Measurements from ENCODE around the gene GABRD. TPM values are rescaled to one million over a fixed set of nuclear protein-coding genes. Genes with fewer than 3 reads are reported as not detected.

GABRD gene
- total and polyA plus RNA-seq, 2 of the 13 experiments (the other 11 are each of a cell fraction or from before 2014, with no cell fraction given) = not detected

GRCh38 chr1:2049718-2050431, 30.7 kb downstream of the GABRD start, which contains the start of gene PRKCZ:
Gene PRKCZ (plus strand): TSS chr1:2050411. CDS start chr1:2050631, 220 bp downstream.
- in situ Hi-C loops (cut with HindIII; ENCODE audit: extremely low pct_ligation_motif_present, low pct_unique_long_range_greater_than_20kb) (loop anchor here (5.0 kb wide), 1 partner anchor 88 kb away; no protein-coding TSS in a partner anchor), intact Hi-C loops (cut with micrococcal nuclease; ENCODE audit: unreplicated experiment) (loop anchor here (1.0 to 5.0 kb wide), 2 partner anchors 88 to 141 kb away; no protein-coding TSS in a partner anchor)
- no peaks in the 10 kb centered on the region for H3K36me3 ChIP-seq (replicated peaks in 1 of 2; ENCODE audit: control insufficient read depth in 1 of 2, insufficient read depth in 2 of 2, low read length in 2 of 2)
- CTCF ChIA-PET (ENCODE audit: low intra/inter-chr PET ratio, low total read pairs) = no interaction called here
- no peaks in the 10 kb centered on the region for H3K9me3 ChIP-seq (ENCODE audit: low read length)
- peak within 1 kb of the TSS; percentile 99 for H3K27ac ChIP-seq (ENCODE audit: extremely low read length, insufficient read depth, low read length)
- H3K4me1 ChIP-seq (ENCODE audit: insufficient read depth, low read length) = peaks cover 68% of the 10 kb centered on the region
- peaks cover 2 to 8% of the 10 kb centered on the region in 2 experiments; a peak in 1 of 5 replicates for H3K27me3 ChIP-seq (ENCODE audit: control insufficient read depth in 1 of 2, insufficient read depth in 2 of 2, low read length in 2 of 2)
- H3K9ac ChIP-seq (ENCODE audit: insufficient read depth, low read depth, low read length) = peak within 1 kb of the TSS; percentile 91
- POLR2A ChIA-PET = interaction anchor here (1.0 to 1.1 kb wide), 2 partner anchors 12 to 107 kb away, joined by 3 read pairs; no protein-coding TSS in a partner anchor
- 0 out of 2 replicates have a peak, but pooled peaks cover 5% of the 10 kb centered on the region for H4K20me1 ChIP-seq (ENCODE audit: insufficient read depth, low read length)
- WGBS (ENCODE audit: low lambda C conversion rate) = 2% methylated on average over 9 of the region's 83 CpGs
- H3K4me2 ChIP-seq (ENCODE audit: low read depth, low read length) = peak within 1 kb of the TSS; percentile 98
- H2AFZ ChIP-seq (ENCODE audit: low read length) = no peak within 1 kb of the TSS
- ATAC-seq (peak; percentile 59), FAIRE-seq (no peak), DNase-seq (ENCODE audit: low spot score) (peak; percentile 84)
- peaks cover 3% of the 10 kb centered on the region for H3K79me2 ChIP-seq (ENCODE audit: insufficient read depth, low read length)
- H3K4me3 ChIP-seq (replicated peaks in 1 of 3; ENCODE audit: insufficient read depth in 1 of 3, low read depth in 2 of 3, low read length in 3 of 3) = peak within 1 kb of the TSS; percentile 80 to 90 (median 89)
- BruUV-seq (replicated peaks) = no TSS peak
- no peak for TF ChIP-seq FOXA1 (IDR thresholded peaks at IDR 0.05)
- no peak for TF ChIP-seq FOXA1 (CRISPR knock-in tag; IDR thresholded peaks at IDR 0.05)
- TF ChIP-seq ZFP90 (CRISPR knock-in tag; IDR thresholded peaks at IDR 0.05; ENCODE audit: borderline replicate concordance) = peak; percentile 49; the same call in 1 of the 2 replicates
- TF ChIP-seq ZBTB26 (CRISPR knock-in tag; IDR thresholded peaks at IDR 0.05; ENCODE audit: borderline replicate concordance) = 0 out of 2 replicates have a peak, but pooled peaks have one; percentile 14
- TF ChIP-seq MAFK (conservative IDR thresholded peaks at IDR 0.05 in 1 of 2, IDR thresholded peaks at IDR 0.05 in 1 of 2; ENCODE audit: low read length in 2 of 2) = no peak
- no peak for TF ChIP-seq CBX5 (CRISPR knock-in tag; IDR thresholded peaks at IDR 0.05; ENCODE audit: borderline replicate concordance)
- TF ChIP-seq CHD4 (IDR thresholded peaks at IDR 0.05; ENCODE audit: borderline replicate concordance, low read length) = peak; percentile 35; the same call in 1 of the 2 replicates
- no peak for TF ChIP-seq ZNF331 (CRISPR knock-in tag; IDR thresholded peaks at IDR 0.05)
- no peak for TF ChIP-seq EZH2 (conservative IDR thresholded peaks at IDR 0.05; ENCODE audit: low read depth, low read length)
- 0 out of 2 replicates have a peak, but pooled peaks have one; percentile 11 for TF ChIP-seq MAZ (IDR thresholded peaks at IDR 0.05; ENCODE audit: borderline replicate concordance, low read depth, low read length)
- peak; percentile 55 for TF ChIP-seq MAZ (CRISPR knock-in tag; IDR thresholded peaks at IDR 0.05; ENCODE audit: low read depth)
- peak; percentile 92 for TF ChIP-seq ZNF639 (CRISPR knock-in tag; conservative IDR thresholded peaks at IDR 0.05)
- TF ChIP-seq TCF7L2 (IDR thresholded peaks at IDR 0.05; ENCODE audit: low read depth, low read length) = no peak
- no peak for TF ChIP-seq E2F5 (CRISPR knock-in tag; conservative IDR thresholded peaks at IDR 0.05)
- 0 out of 2 replicates have a peak, but pooled peaks have one; percentile 30 for TF ChIP-seq MTERF4 (CRISPR knock-in tag; IDR thresholded peaks at IDR 0.05)
- no peak for TF ChIP-seq ZBTB34 (CRISPR knock-in tag; IDR thresholded peaks at IDR 0.05)
- TF ChIP-seq ZFP37 (CRISPR knock-in tag; IDR thresholded peaks at IDR 0.05; ENCODE audit: borderline replicate concordance) = no peak
- no peak for TF ChIP-seq PHB2 (IDR thresholded peaks at IDR 0.05; ENCODE audit: partially characterized antibody)

Data from HepG2 (cell line).